ENCODE results near the gene RGS3.
"Not testable (repeated sequence)": the region's sequence is repeated elsewhere in the genome, so short reads cannot be mapped to it uniquely, and the experiment has no call there.

The RGS3 gene

DNA sequence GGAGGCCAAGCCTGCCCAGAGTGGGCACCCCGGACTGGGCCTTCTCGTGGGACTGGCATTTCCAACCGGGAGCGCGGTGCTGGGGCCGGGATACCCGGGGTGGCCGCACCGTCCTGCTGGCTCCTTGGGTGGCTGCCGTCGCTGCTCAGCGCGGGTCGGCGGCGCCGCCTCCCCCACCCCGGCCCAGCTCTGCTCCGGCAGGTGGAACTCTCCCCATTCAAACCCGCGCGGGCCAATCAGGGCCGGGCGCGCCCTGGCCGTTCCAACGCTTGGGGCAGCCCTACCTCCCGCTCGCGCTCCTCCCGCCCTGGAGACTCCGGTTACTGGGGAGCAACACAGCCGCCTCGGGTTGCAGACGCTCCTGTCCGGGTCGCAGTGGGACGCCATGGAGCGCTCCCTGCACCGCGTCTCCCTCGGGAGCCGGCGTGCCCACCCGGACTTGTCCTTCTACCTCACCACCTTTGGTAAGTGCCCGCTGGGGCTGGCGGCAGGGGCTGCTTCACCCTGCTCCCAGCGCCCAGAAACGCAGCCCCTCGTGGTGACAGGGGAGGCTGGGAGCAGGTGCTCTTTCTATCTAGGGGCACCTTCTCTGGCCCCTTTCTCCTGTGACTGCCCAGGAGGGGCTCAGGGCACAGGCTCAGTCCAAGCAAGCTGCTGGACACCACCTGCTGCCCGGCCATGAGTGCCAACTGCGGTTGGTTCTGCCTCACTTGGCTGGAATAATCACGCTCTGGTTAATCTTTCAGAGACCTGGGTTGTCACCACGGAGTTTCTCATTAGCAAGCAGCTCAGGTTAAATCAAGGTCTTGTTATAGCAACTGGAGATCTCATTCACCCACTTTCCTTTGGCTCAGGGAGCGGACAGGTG is at the start of gene RGS3:
Gene RGS3 (plus strand): TSS at position 310 of the 868 bp plus-strand sequence. CDS start 76 bp downstream, at position 386.
- peak; percentile 69 for ATAC-seq
- Mint-ChIP-seq H3K27ac (no peak within 1 kb of the TSS), H3K4me3 (peak within 1 kb of the TSS; percentile 47), H3K36me3 (no peaks in the 10 kb centered on the region), H3K4me1 (no peaks in the 10 kb centered on the region), H3K9me3 (peaks cover 3% of the 10 kb centered on the region)
- no peak for DNase-seq (ENCODE audit: low spot score in 2 of 2)

GRCh38 chr9:113416149-113416721 is 47.3 kb upstream of the RGS3 start:
- Mint-ChIP-seq H3K36me3 (peaks cover 2% of the 10 kb centered on the region), H3K4me1 (no peaks in the 10 kb centered on the region), H3K27ac (no peak overlapping the region), H3K9me3 (no peaks in the 10 kb centered on the region), H3K4me3 (no peak overlapping the region)
- DNase-seq (ENCODE audit: low spot score in 2 of 2) (no peak), ATAC-seq (no peak)

DNA sequence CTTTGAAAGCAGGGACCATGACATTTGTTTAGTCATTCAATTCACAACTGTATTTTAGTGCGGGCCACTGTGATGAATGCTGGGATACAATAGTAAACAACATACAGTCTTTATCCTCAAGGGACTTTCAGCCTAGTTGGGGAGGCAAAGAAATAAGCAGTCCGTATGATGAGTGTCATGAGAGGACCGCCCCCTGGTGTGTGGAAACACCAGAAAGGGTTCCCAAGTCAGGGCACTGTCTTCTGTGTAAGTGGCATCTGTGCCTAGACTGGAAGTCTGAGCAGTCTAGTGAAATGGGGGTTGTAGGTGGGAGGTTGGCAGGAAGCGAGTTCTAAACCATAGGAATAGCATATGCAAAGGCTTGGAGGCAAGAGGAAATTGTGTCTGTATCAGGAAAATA is 46.2 kb upstream of the RGS3 start:
- Mint-ChIP-seq H3K27ac (no peak overlapping the region), H3K4me3 (no peak overlapping the region)

DNA sequence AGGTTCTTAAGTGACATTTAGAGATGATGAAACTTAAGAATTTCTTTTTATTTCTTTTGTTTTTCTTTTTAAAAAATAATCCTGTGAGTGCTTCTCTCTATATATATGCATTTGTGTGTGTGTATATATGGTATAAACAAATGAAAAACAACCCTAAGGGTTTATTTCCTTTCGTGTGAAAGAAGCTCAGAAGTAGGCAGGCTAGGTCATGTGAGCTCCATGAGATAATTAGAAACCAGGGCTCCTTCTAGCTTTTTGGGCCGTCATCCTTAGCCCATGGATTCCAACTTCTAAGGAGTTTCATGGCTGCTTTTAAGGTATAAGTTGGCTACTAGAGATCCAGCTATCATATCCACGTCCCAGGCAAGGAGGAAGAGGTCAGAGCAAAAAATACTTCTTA is 41.8 kb upstream of the RGS3 start:
- Mint-ChIP-seq H3K9me3 (no peaks in the 10 kb centered on the region), H3K36me3 (no peaks in the 10 kb centered on the region), H3K4me1 (no peaks in the 10 kb centered on the region), H3K4me3 (no peak overlapping the region), H3K27ac (no peak overlapping the region)
- no peak for DNase-seq (ENCODE audit: low spot score in 2 of 2)
- no peak for ATAC-seq

More for the DNA sequence above, 46.2 kb upstream of the RGS3 start:
- H3K36me3 Mint-ChIP-seq: no peaks in the 10 kb centered on the region
- ATAC-seq: no peak
- DNase-seq (ENCODE audit: low spot score in 2 of 2): no peak
- no peaks in the 10 kb centered on the region for H3K9me3 Mint-ChIP-seq
- no peaks in the 10 kb centered on the region for H3K4me1 Mint-ChIP-seq

DNA sequence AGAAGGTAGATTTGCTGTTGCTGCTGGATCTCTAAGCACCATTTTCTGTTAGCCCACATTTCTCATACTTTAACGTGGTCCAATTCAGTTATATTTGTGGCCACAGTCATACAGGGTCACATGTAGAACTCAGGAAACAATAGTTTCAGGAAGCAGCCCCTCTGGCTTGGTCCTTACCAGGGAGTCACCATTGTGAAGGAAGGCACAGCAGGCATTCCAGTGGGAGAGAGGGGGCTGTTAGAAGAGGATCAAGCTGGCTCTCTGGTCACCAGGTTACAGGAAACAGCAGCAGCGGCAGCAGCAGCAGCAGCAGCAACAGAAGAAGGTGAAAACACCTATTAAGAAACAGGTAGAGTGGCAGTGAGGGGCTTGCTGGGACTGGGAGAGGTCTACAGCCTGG is 38.5 kb upstream of the RGS3 start:
- DNase-seq (ENCODE audit: low spot score in 2 of 2): no peak
- no peaks in the 10 kb centered on the region for H3K4me1 Mint-ChIP-seq
- ATAC-seq: no peak
- no peak overlapping the region for H3K4me3 Mint-ChIP-seq
- no peaks in the 10 kb centered on the region for H3K36me3 Mint-ChIP-seq
- H3K27ac Mint-ChIP-seq: no peak overlapping the region
- H3K9me3 Mint-ChIP-seq: no peaks in the 10 kb centered on the region

DNA sequence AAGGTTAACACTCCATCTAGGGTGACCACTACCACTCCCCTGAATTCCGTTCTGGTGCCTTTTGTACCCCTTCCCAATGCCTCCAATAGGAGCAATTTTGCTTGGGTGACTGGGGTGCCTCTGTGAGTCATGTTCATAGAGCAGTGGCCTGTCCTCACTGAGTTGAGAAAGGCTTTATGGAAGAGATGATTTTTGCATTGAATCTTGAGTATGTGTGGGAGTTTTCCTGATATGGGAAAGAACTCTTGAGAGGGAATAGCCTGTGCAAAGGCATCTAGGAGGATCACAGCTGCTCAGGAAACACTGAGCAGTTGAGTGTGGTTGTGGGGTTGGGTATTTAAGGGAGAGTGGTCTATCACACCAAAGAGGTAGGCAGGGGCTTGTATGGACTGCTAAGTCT is 36.8 kb upstream of the RGS3 start:
- DNase-seq (ENCODE audit: low spot score in 2 of 2) (no peak), ATAC-seq (no peak)
- Mint-ChIP-seq H3K36me3 (no peaks in the 10 kb centered on the region), H3K4me1 (no peaks in the 10 kb centered on the region), H3K27ac (no peak overlapping the region), H3K4me3 (no peak overlapping the region), H3K9me3 (no peaks in the 10 kb centered on the region)

DNA sequence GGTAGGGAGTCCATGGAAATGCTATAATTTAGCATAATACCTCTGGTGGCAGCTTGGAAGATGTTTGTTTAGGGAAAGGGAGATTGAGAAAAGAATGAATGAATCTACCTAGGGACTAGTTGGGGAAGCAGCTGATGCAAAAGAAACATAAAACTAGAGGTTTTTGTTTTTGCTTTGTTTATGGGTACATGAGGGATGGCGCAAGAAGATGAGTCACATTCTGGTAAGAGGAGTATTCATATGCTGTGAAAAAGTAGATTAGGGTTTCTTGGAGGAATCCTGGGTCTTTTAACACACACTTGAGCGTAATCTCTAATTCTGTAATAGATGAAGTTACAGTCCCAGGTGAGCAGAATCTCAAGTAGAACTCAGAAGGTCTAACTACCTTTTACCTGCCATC is 35.9 kb upstream of the RGS3 start:
- no peak for DNase-seq (ENCODE audit: low spot score in 2 of 2)
- Mint-ChIP-seq H3K27ac (no peak overlapping the region), H3K36me3 (no peaks in the 10 kb centered on the region), H3K4me1 (no peaks in the 10 kb centered on the region), H3K4me3 (no peak overlapping the region), H3K9me3 (no peaks in the 10 kb centered on the region)
- ATAC-seq: no peak

DNA sequence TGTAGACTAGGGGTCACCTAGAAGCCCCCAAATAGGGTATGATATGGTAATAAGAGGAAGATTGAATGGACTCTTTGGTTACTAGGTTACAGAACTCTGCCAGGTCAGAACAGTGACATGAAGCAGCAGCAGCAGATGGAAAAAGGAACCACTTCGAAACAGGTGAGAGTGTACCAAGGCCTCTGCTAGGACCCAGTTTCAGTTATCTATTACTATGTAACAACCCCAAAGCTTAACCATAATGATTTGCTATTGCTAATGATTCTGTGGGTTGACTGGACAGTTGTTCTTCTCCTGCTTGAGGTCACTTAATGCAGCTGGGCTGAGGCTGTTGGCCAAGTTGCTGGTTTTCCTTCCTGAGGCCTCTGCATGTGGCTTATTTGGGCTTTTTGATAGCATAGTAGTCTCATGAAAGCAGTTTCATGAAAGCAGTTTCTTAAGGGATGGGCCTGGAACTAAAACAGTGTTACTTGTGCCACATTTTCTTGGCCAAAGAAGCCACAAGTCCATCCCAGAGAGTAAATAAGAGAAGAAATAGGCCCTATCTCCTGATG is 35.4 kb upstream of the RGS3 start:
- Mint-ChIP-seq H3K36me3 (no peaks in the 10 kb centered on the region), H3K27ac (no peak overlapping the region), H3K9me3 (no peaks in the 10 kb centered on the region), H3K4me1 (no peaks in the 10 kb centered on the region), H3K4me3 (no peak overlapping the region)
- DNase-seq (ENCODE audit: low spot score in 2 of 2) (no peak), ATAC-seq (no peak)

- no peak for ATAC-seq
- Mint-ChIP-seq H3K4me3 (no peak overlapping the region), H3K9me3 (no peaks in the 10 kb centered on the region)
These were observed 32.3 kb upstream of the RGS3 start for GRCh38 chr9:113431191-113431590.

DNA sequence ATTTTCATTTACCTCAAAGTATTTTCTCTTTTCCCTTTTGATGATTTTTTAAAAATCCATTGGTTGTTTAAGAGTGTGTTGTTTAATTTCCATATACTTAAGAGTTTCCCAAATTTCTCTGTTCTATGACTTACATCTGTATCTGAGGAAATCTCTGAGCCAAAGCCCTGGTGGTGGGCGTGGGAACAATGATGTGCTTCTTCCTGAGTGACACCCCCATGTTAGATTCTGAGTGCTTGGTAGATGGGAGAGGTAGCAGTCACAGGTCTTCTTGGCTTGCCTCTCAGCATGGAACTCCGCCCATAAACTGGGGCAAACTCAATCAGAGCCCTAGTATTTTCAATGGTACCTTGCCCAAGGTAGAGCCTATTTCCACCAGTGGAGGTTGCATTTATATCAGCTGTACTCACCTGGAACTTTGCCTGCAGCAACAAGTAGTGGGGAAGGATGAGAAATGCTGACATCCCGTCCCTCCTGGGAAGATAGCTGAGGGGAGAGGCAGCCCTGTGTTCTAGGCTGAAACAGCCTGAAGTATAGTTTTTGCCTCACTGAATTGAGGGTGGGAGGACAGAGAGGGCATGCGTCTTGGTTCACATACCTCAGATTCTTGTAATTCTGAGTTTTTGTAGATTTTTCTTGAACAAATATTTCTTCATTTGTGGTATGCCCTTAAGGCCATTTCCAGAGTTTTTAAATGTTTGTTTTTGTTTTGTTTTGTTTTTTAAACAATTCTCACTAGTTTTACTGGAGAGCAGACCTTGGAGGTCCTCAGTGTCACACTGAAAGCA is 26.6 kb upstream of the RGS3 start:
- no peak overlapping the region for H3K4me3 Mint-ChIP-seq
- no peak for DNase-seq (ENCODE audit: low spot score in 2 of 2)
- no peaks in the 10 kb centered on the region for H3K36me3 Mint-ChIP-seq
- no peak for ATAC-seq
- no peak overlapping the region for H3K27ac Mint-ChIP-seq
- no peaks in the 10 kb centered on the region for H3K9me3 Mint-ChIP-seq
- H3K4me1 Mint-ChIP-seq: no peaks in the 10 kb centered on the region

More at GRCh38 chr9:113431191-113431590, 32.3 kb upstream of the RGS3 start:
- no peak overlapping the region for H3K27ac Mint-ChIP-seq
- H3K4me1 Mint-ChIP-seq: no peaks in the 10 kb centered on the region
- H3K36me3 Mint-ChIP-seq: no peaks in the 10 kb centered on the region
- DNase-seq (ENCODE audit: low spot score in 2 of 2): no peak

GRCh38 chr9:113437716-113438115 is 25.8 kb upstream of the RGS3 start:
- not testable (repeated sequence) for H3K9me3 Mint-ChIP-seq; H3K27ac Mint-ChIP-seq; H3K4me1 Mint-ChIP-seq; DNase-seq (ENCODE audit: low spot score in 2 of 2); H3K36me3 Mint-ChIP-seq; H3K4me3 Mint-ChIP-seq; ATAC-seq

- peak in 1 of 2 donors; percentile 20 for DNase-seq (ENCODE audit: low spot score in 2 of 2)
- H3K9me3 Mint-ChIP-seq: no peaks in the 10 kb centered on the region
- H3K4me1 Mint-ChIP-seq: peaks cover 5% of the 10 kb centered on the region
- ATAC-seq: no peak
- no peak overlapping the region for H3K4me3 Mint-ChIP-seq
- no peaks in the 10 kb centered on the region for H3K36me3 Mint-ChIP-seq
- H3K27ac Mint-ChIP-seq: no peak overlapping the region
These were observed 18.8 kb upstream of the RGS3 start for GRCh38 chr9:113444736-113445135.

GRCh38 chr9:113446323-113446740 is 17.2 kb upstream of the RGS3 start:
- peak in 1 of 2 donors; percentile 22 for DNase-seq (ENCODE audit: low spot score in 2 of 2)
- Mint-ChIP-seq H3K4me3 (no peak overlapping the region), H3K36me3 (no peaks in the 10 kb centered on the region), H3K4me1 (peaks cover 5% of the 10 kb centered on the region), H3K9me3 (no peaks in the 10 kb centered on the region), H3K27ac (no peak overlapping the region)
- ATAC-seq: peak; percentile 21

DNA sequence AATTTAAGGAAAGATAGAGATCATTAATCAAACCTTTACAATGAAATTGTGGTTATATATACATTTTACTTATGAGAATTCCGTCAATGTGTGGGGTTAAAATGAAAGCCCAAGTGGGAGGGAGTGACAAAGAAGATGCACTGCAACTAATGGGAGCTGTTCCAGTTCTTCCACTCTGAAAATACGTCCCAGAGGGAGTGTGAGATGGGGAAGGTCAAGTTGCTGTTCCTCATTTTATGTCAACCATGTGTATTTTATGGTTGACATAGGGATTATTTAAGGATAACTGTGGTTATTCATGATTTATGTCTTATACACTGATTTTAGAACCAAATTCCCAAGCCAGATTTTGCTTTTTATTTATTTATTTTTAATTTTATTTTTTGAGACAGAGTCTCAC is 14.2 kb upstream of the RGS3 start:
- H3K4me3 Mint-ChIP-seq: no peak overlapping the region
- ATAC-seq: no peak
- no peaks in the 10 kb centered on the region for H3K9me3 Mint-ChIP-seq
- peaks cover 5% of the 10 kb centered on the region for H3K4me1 Mint-ChIP-seq
- H3K27ac Mint-ChIP-seq: no peak overlapping the region
- H3K36me3 Mint-ChIP-seq: no peaks in the 10 kb centered on the region
- DNase-seq (ENCODE audit: low spot score in 2 of 2): no peak

GRCh38 chr9:113452113-113452605 is 11.4 kb upstream of the RGS3 start:
- ATAC-seq: no peak
- Mint-ChIP-seq H3K36me3 (no peaks in the 10 kb centered on the region), H3K4me1 (no peaks in the 10 kb centered on the region), H3K4me3 (no peak overlapping the region), H3K27ac (no peak overlapping the region), H3K9me3 (no peaks in the 10 kb centered on the region)
- peak in 1 of 2 donors; percentile 20 for DNase-seq (ENCODE audit: low spot score in 2 of 2)
